Measurements from ENCODE around the gene SLC41A3. TPM values are rescaled to one million over a fixed set of nuclear protein-coding genes. Genes with fewer than 3 reads are reported as not detected.

Gene SLC41A3
- total and polyA plus RNA-seq, 2 donors (not counting 1 experiment from before 2014, with no cell fraction given), result 49.4 to 52.8 TPM

GRCh38 chr3:126017362-126017761, 66.6 kb downstream of the SLC41A3 start:
- Histone ChIP-seq H3K79me2 (ENCODE audit: control insufficient read depth, insufficient read depth, low read length) (no peaks in the 10 kb centered on the region), H2AFZ (ENCODE audit: low read length) (no peak overlapping the region), H4K20me1 (ENCODE audit: control insufficient read depth, extremely low read depth, insufficient read depth, low read length) (no peaks in the 10 kb centered on the region), H3K27me3 (ENCODE audit: control insufficient read depth, insufficient read depth, low read length) (no peaks in the 10 kb centered on the region), H3K36me3 (ENCODE audit: control insufficient read depth, insufficient read depth, low read length) (no peaks in the 10 kb centered on the region), H3K27ac (ENCODE audit: insufficient read depth, low read length) (no peak overlapping the region), H3K4me3 (replicated peaks in 1 of 4; ENCODE audit: control extremely low read depth in 1 of 4, insufficient read depth in 1 of 4, low read depth in 3 of 4, low read length in 4 of 4) (no peak overlapping the region), H3K9me3 (ENCODE audit: control insufficient read depth, insufficient read depth, low read depth, low read length) (no peaks in the 10 kb centered on the region), H3K9ac (ENCODE audit: insufficient read depth, low read length) (no peak overlapping the region), H3K4me2 (ENCODE audit: extremely low read depth, insufficient read depth, low read length) (no peak overlapping the region), H3K4me1 (ENCODE audit: control insufficient read depth, extremely low read depth, insufficient read depth, low read length) (no peaks in the 10 kb centered on the region)
- DNase-seq (ENCODE audit: low read depth in 2 of 2), result no peak
- TF ChIP-seq EZH2 (IDR thresholded peaks at IDR 0.05; ENCODE audit: low read length, missing control alignments), result no peak
- no peak for TF ChIP-seq CTCF (conservative IDR thresholded peaks at IDR 0.05 in 1 of 2, IDR thresholded peaks at IDR 0.05 in 1 of 2; ENCODE audit: low read depth in 1 of 2, low read length in 2 of 2)

GRCh38 chr3:126016616-126017015, 67.3 kb downstream of the SLC41A3 start:
- no peaks in the 10 kb centered on the region for H3K36me3 ChIP-seq (ENCODE audit: control insufficient read depth, insufficient read depth, low read length)
- TF ChIP-seq EZH2 (IDR thresholded peaks at IDR 0.05; ENCODE audit: low read length, missing control alignments), result no peak
- TF ChIP-seq CTCF (conservative IDR thresholded peaks at IDR 0.05 in 1 of 2, IDR thresholded peaks at IDR 0.05 in 1 of 2; ENCODE audit: low read depth in 1 of 2, low read length in 2 of 2), result no peak
- H3K79me2 ChIP-seq (ENCODE audit: control insufficient read depth, insufficient read depth, low read length), result no peaks in the 10 kb centered on the region
- H3K27ac ChIP-seq (ENCODE audit: insufficient read depth, low read length), result no peak overlapping the region
- no peaks in the 10 kb centered on the region for H4K20me1 ChIP-seq (ENCODE audit: control insufficient read depth, extremely low read depth, insufficient read depth, low read length)
- H3K9ac ChIP-seq (ENCODE audit: insufficient read depth, low read length), result no peak overlapping the region
- no peak overlapping the region for H3K4me2 ChIP-seq (ENCODE audit: extremely low read depth, insufficient read depth, low read length)
- no peaks in the 10 kb centered on the region for H3K4me1 ChIP-seq (ENCODE audit: control insufficient read depth, extremely low read depth, insufficient read depth, low read length)
- no peaks in the 10 kb centered on the region for H3K27me3 ChIP-seq (ENCODE audit: control insufficient read depth, insufficient read depth, low read length)
- H2AFZ ChIP-seq (ENCODE audit: low read length), result no peak overlapping the region
- DNase-seq (ENCODE audit: low read depth in 2 of 2), result no peak
- no peaks in the 10 kb centered on the region for H3K9me3 ChIP-seq (ENCODE audit: control insufficient read depth, insufficient read depth, low read depth, low read length)
- H3K4me3 ChIP-seq (replicated peaks in 1 of 4; ENCODE audit: control extremely low read depth in 1 of 4, insufficient read depth in 1 of 4, low read depth in 3 of 4, low read length in 4 of 4), result no peak overlapping the region

- no peak overlapping the region for H3K27ac ChIP-seq (ENCODE audit: insufficient read depth, low read length)
- TF ChIP-seq EZH2 (IDR thresholded peaks at IDR 0.05; ENCODE audit: low read length, missing control alignments) (no peak), CTCF (conservative IDR thresholded peaks at IDR 0.05 in 1 of 2, IDR thresholded peaks at IDR 0.05 in 1 of 2; ENCODE audit: low read depth in 1 of 2, low read length in 2 of 2) (no peak)
Measured at GRCh38 chr3:126015075-126015474, 68.8 kb downstream of the SLC41A3 start.

More at GRCh38 chr3:126015075-126015474, 68.8 kb downstream of the SLC41A3 start:
- no peak overlapping the region for H2AFZ ChIP-seq (ENCODE audit: low read length)
- no peaks in the 10 kb centered on the region for H3K36me3 ChIP-seq (ENCODE audit: control insufficient read depth, insufficient read depth, low read length)
- no peaks in the 10 kb centered on the region for H3K4me1 ChIP-seq (ENCODE audit: control insufficient read depth, extremely low read depth, insufficient read depth, low read length)
- H3K27me3 ChIP-seq (ENCODE audit: control insufficient read depth, insufficient read depth, low read length), result no peaks in the 10 kb centered on the region
- DNase-seq (ENCODE audit: low read depth in 2 of 2), result no peak
- H4K20me1 ChIP-seq (ENCODE audit: control insufficient read depth, extremely low read depth, insufficient read depth, low read length), result no peaks in the 10 kb centered on the region
- H3K9me3 ChIP-seq (ENCODE audit: control insufficient read depth, insufficient read depth, low read depth, low read length), result no peaks in the 10 kb centered on the region
- no peaks in the 10 kb centered on the region for H3K79me2 ChIP-seq (ENCODE audit: control insufficient read depth, insufficient read depth, low read length)
- H3K9ac ChIP-seq (ENCODE audit: insufficient read depth, low read length), result no peak overlapping the region
- no peak overlapping the region for H3K4me3 ChIP-seq (replicated peaks in 1 of 4; ENCODE audit: control extremely low read depth in 1 of 4, insufficient read depth in 1 of 4, low read depth in 3 of 4, low read length in 4 of 4)
- no peak overlapping the region for H3K4me2 ChIP-seq (ENCODE audit: extremely low read depth, insufficient read depth, low read length)
